Heart left ventricle (tissue), 13 donors: ENCODE measurements around the gene BAG1.

ENCODE experiments used
- POLR2A ChIP-seq, 2 donors: fragments of 450-650 bp; IDR thresholded peaks; one replicate each; pipeline ENCODE4 v1.6.1; 2017; ENCODE audit warnings: antibody characterized with exemption in 2 of 2, mild to moderate bottlenecking in 2 of 2, moderate library complexity in 2 of 2
- TF ChIP-seq, protein P1 (sequence below), 12 donors: fragments of 200-600 bp; sonication (generic) in 4 of 12; IDR thresholded peaks; one replicate each; pipeline versions ENCODE4 v1.5.0 to v1.8.0; 2018 to 2022; ENCODE audit warnings: antibody characterized with exemption in 12 of 12, mild to moderate bottlenecking in 5 of 12
- donor health status: ischemic (EF 13 %, LVEDD 7.1; RV severe dilation, severe dysfunction).
- donor health status: DM: no; HTN: yes; CAD: no.
- donor health status: DM: no; HTN: no; CAD: no.
- donor health status: ischemic (EF 25% LVEDD 6.9; RV normal size, moderate dysfunction).
- donor health status: ischemic (EF 25% LVEDD 5.7; RV mildly dilated, moderate dysfunction).
- donor health status: ischemic (EF 35%, LVEDD 5.7; RV mildly dilated, moderate dysfunction).
- donor health status: nonischemic (EF 11% LVEDD 7.7; RV severe dilation, severe dysfunction).
- donor health status: DM: yes; HTN: yes; CAD: no.
- donor health status: PGD.
- donor health status: ischemic (EF 29% LVEDD 5.4; RV normal size, mild dysfunction).
- donor health status: nonischemic (EF 23%, LVEDD 6.1; RV moderate dilation, normal function).

DNA sequence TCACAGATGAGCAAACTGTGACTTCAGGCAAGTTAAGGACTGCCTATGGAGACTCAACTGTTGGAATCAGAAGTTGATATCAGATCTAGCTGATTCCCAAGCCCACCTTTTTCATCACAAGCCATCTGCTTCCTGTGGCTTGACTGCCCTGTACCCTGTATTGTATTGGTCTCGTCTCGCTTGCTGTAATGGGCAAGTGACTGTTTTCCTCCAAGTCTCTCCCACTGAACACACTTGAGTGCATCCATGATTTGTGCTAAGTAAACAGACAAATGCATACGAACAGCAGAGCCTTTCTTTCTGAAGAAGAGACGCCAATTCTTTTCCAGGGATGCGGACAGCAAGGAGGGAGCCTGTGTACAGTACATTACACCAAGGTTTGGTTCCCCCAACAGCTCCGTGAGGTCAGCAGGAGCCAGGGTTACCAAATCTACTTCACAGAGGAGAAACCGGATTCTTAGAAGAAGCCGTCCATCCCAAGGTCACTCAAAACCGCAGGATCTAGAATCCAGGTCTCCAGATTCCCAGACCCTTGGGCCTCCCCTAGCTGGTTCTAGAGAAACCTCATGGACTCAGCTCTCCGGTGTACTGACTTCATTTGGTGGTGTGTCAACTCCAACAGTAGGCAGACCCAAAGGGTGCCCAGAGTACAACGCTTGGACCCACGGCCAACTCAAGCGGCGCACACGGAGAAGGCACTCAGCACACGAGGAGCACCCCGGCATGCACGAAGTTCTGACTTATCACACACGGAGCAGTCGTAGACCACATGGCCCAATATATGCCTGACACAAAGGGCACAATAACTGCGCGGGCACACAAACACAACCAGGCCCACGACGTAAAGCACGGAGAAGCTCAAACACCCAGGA is 1.1 kb downstream of the BAG1 start:
- TF ChIP-seq, protein P1, sequence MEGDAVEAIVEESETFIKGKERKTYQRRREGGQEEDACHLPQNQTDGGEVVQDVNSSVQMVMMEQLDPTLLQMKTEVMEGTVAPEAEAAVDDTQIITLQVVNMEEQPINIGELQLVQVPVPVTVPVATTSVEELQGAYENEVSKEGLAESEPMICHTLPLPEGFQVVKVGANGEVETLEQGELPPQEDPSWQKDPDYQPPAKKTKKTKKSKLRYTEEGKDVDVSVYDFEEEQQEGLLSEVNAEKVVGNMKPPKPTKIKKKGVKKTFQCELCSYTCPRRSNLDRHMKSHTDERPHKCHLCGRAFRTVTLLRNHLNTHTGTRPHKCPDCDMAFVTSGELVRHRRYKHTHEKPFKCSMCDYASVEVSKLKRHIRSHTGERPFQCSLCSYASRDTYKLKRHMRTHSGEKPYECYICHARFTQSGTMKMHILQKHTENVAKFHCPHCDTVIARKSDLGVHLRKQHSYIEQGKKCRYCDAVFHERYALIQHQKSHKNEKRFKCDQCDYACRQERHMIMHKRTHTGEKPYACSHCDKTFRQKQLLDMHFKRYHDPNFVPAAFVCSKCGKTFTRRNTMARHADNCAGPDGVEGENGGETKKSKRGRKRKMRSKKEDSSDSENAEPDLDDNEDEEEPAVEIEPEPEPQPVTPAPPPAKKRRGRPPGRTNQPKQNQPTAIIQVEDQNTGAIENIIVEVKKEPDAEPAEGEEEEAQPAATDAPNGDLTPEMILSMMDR (IDR thresholded peaks at IDR 0.05), result no peak
- no peak for TF ChIP-seq POLR2A (IDR thresholded peaks at IDR 0.05)
